BLaER1 treated with 17β-estradiol and CSF1 and Interleukin-3, amounts not matched to agents 10 nM and 100 nM (cell line): ENCODE measurements around the gene CAGE1.
"Not testable (repeated sequence)": the region's sequence is repeated elsewhere in the genome, so short reads cannot be mapped to it uniquely, and the experiment has no call there.

Source experiments
- H3K27ac ChIP-seq, 11 experiments: shearing (Covaris generic); formaldehyde crosslinking; 2 replicates each; pipeline ENCODE4 v1.8.1; 2022
- H3K27me3 ChIP-seq, 11 experiments: shearing (Covaris generic); formaldehyde crosslinking; 2 replicates each; pipeline ENCODE4 v1.8.1; 2022
- H3K36me3 ChIP-seq, 11 experiments: shearing (Covaris generic); formaldehyde crosslinking; 2 replicates each; pipeline ENCODE4 v1.8.1; 2022
- H3K4me1 ChIP-seq, 10 experiments: shearing (Covaris generic); formaldehyde crosslinking; 2 replicates each; pipeline ENCODE4 v1.8.1; 2022
- H3K4me2 ChIP-seq, 11 experiments: shearing (Covaris generic); formaldehyde crosslinking; 2 replicates each; pipeline ENCODE4 v1.8.1; 2022
- H3K4me3 ChIP-seq, 10 experiments: shearing (Covaris generic); formaldehyde crosslinking; 2 replicates each; pipeline ENCODE4 v1.8.1; 2022
- H3K9ac ChIP-seq, 11 experiments: shearing (Covaris generic); formaldehyde crosslinking; 2 replicates each; pipeline ENCODE4 v1.8.1; 2022
- H3K9me3 ChIP-seq, 11 experiments: shearing (Covaris generic); formaldehyde crosslinking; replicated peaks in 1 of 11; 2 replicates each; pipeline ENCODE4 v1.8.1; 2022
- H4K20me1 ChIP-seq, 11 experiments: shearing (Covaris generic); formaldehyde crosslinking; 2 replicates each; pipeline ENCODE4 v1.8.1; 2022
- Cebpa-rat ChIP-seq, 11 experiments: shearing (Covaris generic); IDR thresholded peaks; 2 replicates each; pipeline ENCODE4 v1.8.1; 2022

CAGE1 gene

GRCh38 chr6:7392402-7392801 is 2.9 kb upstream of the CAGE1 start:
- Histone ChIP-seq H3K4me2 (peak overlapping the region in 10 of 11 experiments; percentile 83 to 97 (median 93); a peak in 17 of 22 replicates), H3K36me3 (peaks cover 35 to 62% (median 51%) of the 10 kb centered on the region in 11 experiments), H3K27me3 (no peaks in the 10 kb centered on the region), H3K9me3 (no peaks in the 10 kb centered on the region), H3K27ac (no peak overlapping the region), H3K9ac (no peak overlapping the region), H3K4me3 (no peak overlapping the region), H3K4me1 (peaks cover 24 to 35% (median 31%) of the 10 kb centered on the region in 10 experiments), H4K20me1 (peaks cover 0 to 51% (median 27%) of the 10 kb centered on the region in 11 experiments; a peak in 14 of 22 replicates)
- no peak for TF ChIP-seq Cebpa-rat (IDR thresholded peaks at IDR 0.05)

GRCh38 chr6:7391151-7391550 is 1.6 kb upstream of the CAGE1 start:
- Histone ChIP-seq H3K27ac (peak overlapping the region in 1 of 11 experiments; percentile 4; a peak in 2 of 22 replicates), H3K4me2 (peak overlapping the region; percentile 83 to 97 (median 93)), H3K9ac (peak overlapping the region; percentile 78 to 89 (median 87); a peak in 17 of 22 replicates), H4K20me1 (peaks cover 0 to 51% (median 27%) of the 10 kb centered on the region in 11 experiments; a peak in 14 of 22 replicates), H3K9me3 (no peaks in the 10 kb centered on the region), H3K36me3 (peaks cover 23 to 49% (median 38%) of the 10 kb centered on the region in 11 experiments), H3K27me3 (no peaks in the 10 kb centered on the region), H3K4me1 (peaks cover 24 to 35% (median 31%) of the 10 kb centered on the region in 10 experiments), H3K4me3 (peak overlapping the region; percentile 71 to 84 (median 81))
- no peak for TF ChIP-seq Cebpa-rat (IDR thresholded peaks at IDR 0.05)

GRCh38 chr6:7390226-7390878 is 810 bp upstream of the CAGE1 start:
- peaks cover 24 to 35% (median 31%) of the 10 kb centered on the region in 10 experiments for H3K4me1 ChIP-seq
- TF ChIP-seq Cebpa-rat (IDR thresholded peaks at IDR 0.05): no peak
- H3K9me3 ChIP-seq: no peaks in the 10 kb centered on the region
- peak overlapping the region; percentile 83 to 97 (median 93) for H3K4me2 ChIP-seq
- peaks cover 15 to 41% (median 31%) of the 10 kb centered on the region in 11 experiments; a peak in 21 of 22 replicates for H3K36me3 ChIP-seq
- no peaks in the 10 kb centered on the region for H3K27me3 ChIP-seq
- H3K27ac ChIP-seq: peak overlapping the region; percentile 75 to 89 (median 84); a peak in 21 of 22 replicates
- H4K20me1 ChIP-seq: peaks cover 0 to 45% (median 27%) of the 10 kb centered on the region in 11 experiments; a peak in 14 of 22 replicates
- peak overlapping the region; percentile 71 to 84 (median 81) for H3K4me3 ChIP-seq
- peak overlapping the region; percentile 78 to 89 (median 87) for H3K9ac ChIP-seq

GRCh38 chr6:7389162-7389450 is 436 bp downstream of the CAGE1 start:
- Histone ChIP-seq H3K27ac (peak overlapping the region; percentile 75 to 89 (median 84)), H4K20me1 (peaks cover 0 to 40% (median 27%) of the 10 kb centered on the region in 11 experiments; a peak in 14 of 22 replicates), H3K27me3 (no peaks in the 10 kb centered on the region), H3K4me1 (peaks cover 24 to 35% (median 31%) of the 10 kb centered on the region in 10 experiments), H3K4me2 (peak overlapping the region; percentile 83 to 95 (median 93)), H3K9ac (peak overlapping the region; percentile 78 to 89 (median 87)), H3K9me3 (no peaks in the 10 kb centered on the region), H3K4me3 (peak overlapping the region; percentile 71 to 84 (median 81)), H3K36me3 (peaks cover 8 to 29% (median 18%) of the 10 kb centered on the region in 11 experiments; a peak in 21 of 22 replicates)
- TF ChIP-seq Cebpa-rat (IDR thresholded peaks at IDR 0.05): no peak

- H3K4me1 ChIP-seq: no peaks in the 10 kb centered on the region
- H4K20me1 ChIP-seq: no peaks in the 10 kb centered on the region
- no peak overlapping the region for H3K4me2 ChIP-seq
- no peak overlapping the region for H3K4me3 ChIP-seq
- no peak for TF ChIP-seq Cebpa-rat (IDR thresholded peaks at IDR 0.05)
- H3K9me3 ChIP-seq: peaks cover 0 to 10% (median 0%) of the 10 kb centered on the region in 11 experiments; a peak in 4 of 22 replicates
- no peak overlapping the region for H3K27ac ChIP-seq
- no peaks in the 10 kb centered on the region for H3K36me3 ChIP-seq
- no peak overlapping the region for H3K9ac ChIP-seq
- no peaks in the 10 kb centered on the region for H3K27me3 ChIP-seq
Measured at GRCh38 chr6:7381092-7381491, 8.4 kb downstream of the CAGE1 start.

GRCh38 chr6:7378740-7379139 is 10.8 kb downstream of the CAGE1 start:
- H3K36me3 ChIP-seq: no peaks in the 10 kb centered on the region
- no peak overlapping the region for H3K9ac ChIP-seq
- peaks cover 0 to 6% (median 3%) of the 10 kb centered on the region in 10 experiments; a peak in 11 of 20 replicates for H3K4me1 ChIP-seq
- H3K4me3 ChIP-seq: no peak overlapping the region
- H3K27ac ChIP-seq: no peak overlapping the region
- H3K27me3 ChIP-seq: no peaks in the 10 kb centered on the region
- no peaks in the 10 kb centered on the region for H4K20me1 ChIP-seq
- peaks cover 0 to 10% (median 0%) of the 10 kb centered on the region in 11 experiments; a peak in 4 of 22 replicates for H3K9me3 ChIP-seq
- TF ChIP-seq Cebpa-rat (IDR thresholded peaks at IDR 0.05): no peak
- no peak overlapping the region for H3K4me2 ChIP-seq

- Histone ChIP-seq H3K9me3 (peaks cover 0 to 7% (median 0%) of the 10 kb centered on the region in 11 experiments; a peak in 3 of 22 replicates), H4K20me1 (no peaks in the 10 kb centered on the region), H3K9ac (no peak overlapping the region), H3K27me3 (no peaks in the 10 kb centered on the region), H3K36me3 (no peaks in the 10 kb centered on the region), H3K4me3 (no peak overlapping the region), H3K27ac (no peak overlapping the region), H3K4me2 (no peak overlapping the region), H3K4me1 (peaks cover 0 to 11% (median 5%) of the 10 kb centered on the region in 10 experiments; a peak in 11 of 20 replicates)
- no peak for TF ChIP-seq Cebpa-rat (IDR thresholded peaks at IDR 0.05)
Measured at GRCh38 chr6:7377961-7378360, 11.6 kb downstream of the CAGE1 start.

- H3K9me3 ChIP-seq: no peaks in the 10 kb centered on the region
- H3K27me3 ChIP-seq: no peaks in the 10 kb centered on the region
- no peak overlapping the region for H3K9ac ChIP-seq
- no peak overlapping the region for H3K4me3 ChIP-seq
- no peaks in the 10 kb centered on the region for H4K20me1 ChIP-seq
- H3K36me3 ChIP-seq: no peaks in the 10 kb centered on the region
- peak overlapping the region in 8 of 11 experiments; percentile 7 to 67 (median 23); a peak in 12 of 22 replicates for H3K4me2 ChIP-seq
- H3K4me1 ChIP-seq: peaks cover 0 to 11% (median 5%) of the 10 kb centered on the region in 10 experiments; a peak in 11 of 20 replicates
- H3K27ac ChIP-seq: no peak overlapping the region
- TF ChIP-seq Cebpa-rat (IDR thresholded peaks at IDR 0.05): no peak
Measured at GRCh38 chr6:7373739-7374138, 15.8 kb downstream of the CAGE1 start.

- no peak for TF ChIP-seq Cebpa-rat (IDR thresholded peaks at IDR 0.05)
- H3K9me3 ChIP-seq: no peaks in the 10 kb centered on the region
- no peak overlapping the region for H3K4me2 ChIP-seq
- no peaks in the 10 kb centered on the region for H4K20me1 ChIP-seq
- H3K4me3 ChIP-seq: no peak overlapping the region
- no peaks in the 10 kb centered on the region for H3K27me3 ChIP-seq
- H3K36me3 ChIP-seq: no peaks in the 10 kb centered on the region
- H3K27ac ChIP-seq: no peak overlapping the region
- H3K9ac ChIP-seq: no peak overlapping the region
- H3K4me1 ChIP-seq: no peaks in the 10 kb centered on the region
Measured at GRCh38 chr6:7367408-7367807, 22.1 kb downstream of the CAGE1 start.

GRCh38 chr6:7351916-7352315 is 37.6 kb downstream of the CAGE1 start:
- H3K4me3 ChIP-seq, H4K20me1 ChIP-seq, H3K27ac ChIP-seq, H3K36me3 ChIP-seq, H3K4me2 ChIP-seq, H3K27me3 ChIP-seq, H3K9ac ChIP-seq, H3K4me1 ChIP-seq: not testable (repeated sequence)
- peaks cover 0 to 11% (median 0%) of the 10 kb centered on the region in 11 experiments; a peak in 3 of 22 replicates for H3K9me3 ChIP-seq

- H3K27ac ChIP-seq, H3K4me3 ChIP-seq, H4K20me1 ChIP-seq, H3K4me1 ChIP-seq, H3K27me3 ChIP-seq, H3K9ac ChIP-seq, H3K36me3 ChIP-seq, H3K4me2 ChIP-seq: not testable (repeated sequence)
- peaks cover 0 to 12% (median 0%) of the 10 kb centered on the region in 11 experiments; a peak in 3 of 22 replicates for H3K9me3 ChIP-seq
Measured at GRCh38 chr6:7350591-7350990, 39.0 kb downstream of the CAGE1 start.

- not testable (repeated sequence) for H3K9ac ChIP-seq, H3K27me3 ChIP-seq, H4K20me1 ChIP-seq, H3K36me3 ChIP-seq, H3K4me3 ChIP-seq
- Histone ChIP-seq H3K4me2 (peak overlapping the region in 5 of 11 experiments; percentile 12 to 30 (median 20); a peak in 5 of 22 replicates), H3K27ac (peak overlapping the region in 1 of 11 experiments; percentile 25; a peak in 2 of 22 replicates), H3K4me1 (peaks cover 0 to 24% (median 9%) of the 10 kb centered on the region in 10 experiments; a peak in 15 of 20 replicates), H3K9me3 (peaks cover 0 to 19% (median 6%) of the 10 kb centered on the region in 11 experiments; a peak in 13 of 22 replicates)
Measured at GRCh38 chr6:7347551-7347997, 42.0 kb downstream of the CAGE1 start.
